HepG2 (cell line): ENCODE measurements around the gene NFIC. TPM values are rescaled to one million over a fixed set of nuclear protein-coding genes. Genes with fewer than 3 reads are reported as not detected.

Experiments used
- CCAR2 ChIP-seq: fragments of 200-400 bp; formaldehyde crosslinking; optimal IDR thresholded peaks from 2 replicates; pipeline ENCODE3; 2018; ENCODE audit warnings: low read depth, mild to moderate bottlenecking, low read length, moderate library complexity
- EED ChIP-seq: sonication (generic); formaldehyde crosslinking; IDR thresholded peaks from 2 replicates; pipeline ENCODE4 v1.5.0; 2020; ENCODE audit warnings: mild to moderate bottlenecking, missing genetic modification reagents
- GATA4 ChIP-seq: sonication (generic); IDR thresholded peaks from 2 replicates; pipeline ENCODE4 v1.6.1; 2016; ENCODE audit warnings: antibody characterized with exemption, low read depth, borderline replicate concordance
- NCOA5 ChIP-seq: sonication (generic); formaldehyde crosslinking; IDR thresholded peaks from 2 replicates; pipeline ENCODE4 v1.4.0; 2020; ENCODE audit warnings: missing genetic modification reagents
- SMAD3 ChIP-seq: sonication (generic); formaldehyde crosslinking; IDR thresholded peaks from 2 replicates; pipeline ENCODE4 v1.4.0; 2020; ENCODE audit warnings: missing genetic modification reagents
- TRIM22 ChIP-seq: fragments of 450-650 bp; IDR thresholded peaks from 2 replicates; pipeline ENCODE4 v1.6.1; 2017
- ZBTB21 ChIP-seq: sonication (generic); formaldehyde crosslinking; IDR thresholded peaks from 2 replicates; pipeline ENCODE4 v1.4.0; 2020; ENCODE audit warnings: missing genetic modification reagents
- ZNF484 ChIP-seq: sonication (generic); formaldehyde crosslinking; IDR thresholded peaks from 2 replicates; pipeline ENCODE4 v1.5.1; 2020; ENCODE audit warnings: mild to moderate bottlenecking, low read depth, missing genetic modification reagents, borderline replicate concordance
- ZNF589 ChIP-seq: sonication (generic); formaldehyde crosslinking; conservative IDR thresholded peaks from 2 replicates; pipeline ENCODE4 v1.8.0; 2022; ENCODE audit warnings: mild to moderate bottlenecking, moderate library complexity, missing genetic modification reagents
- ZNF772 ChIP-seq: sonication (generic); formaldehyde crosslinking; IDR thresholded peaks from 2 replicates; pipeline ENCODE4 v1.5.0; 2020; ENCODE audit warnings: mild to moderate bottlenecking, missing genetic modification reagents
- ZNF790 ChIP-seq: sonication (generic); formaldehyde crosslinking; IDR thresholded peaks from 2 replicates; pipeline ENCODE4 v1.8.0; 2022; ENCODE audit warnings: missing genetic modification reagents, mild to moderate bottlenecking, borderline replicate concordance
- ZNF800 ChIP-seq: sonication (generic); formaldehyde crosslinking; IDR thresholded peaks from 2 replicates; pipeline ENCODE4 v1.4.0; 2020; ENCODE audit warnings: missing genetic modification reagents
- polyA plus RNA-seq, 8 experiments: library from polyadenylated mRNA; depleted of rRNA in 3 of 8; stranded (reverse) in 7 of 8; unstranded in 1 of 8; fragments of >200 nt; fragmentation: Illumina TruSeq in 4 of 8; extraction: Trizol in 4 of 8; gene quantifications; 2 replicates each; pipeline versions ENCODE4 v1.2.1 to v1.2.3, GENCODE V29; 2011 to 2016; ENCODE audit warnings: low read depth in 4 of 8, missing spikeins in 1 of 8, mixed read lengths in 1 of 8; ENCODE audit not compliant: insufficient read depth in 1 of 8
- total RNA-seq, 5 experiments: library from RNA; depleted of rRNA; stranded (reverse); fragments of >200 nt; fragmentation: Illumina TruSeq; extraction: Trizol; gene quantifications; 2 replicates each; pipeline ENCODE4 v1.2.3, GENCODE V29; 2016; ENCODE audit warnings: low read depth in 1 of 5
- TF ChIP-seq, protein P1 (sequence below): sonication (generic); formaldehyde crosslinking; IDR thresholded peaks from 2 replicates; pipeline ENCODE4 v1.4.0; 2020; ENCODE audit warnings: missing genetic modification reagents
- TF ChIP-seq, protein P2 (sequence below): sonication (generic); formaldehyde crosslinking; IDR thresholded peaks from 2 replicates; pipeline ENCODE4 v1.8.0; 2022; ENCODE audit warnings: mild to moderate bottlenecking, missing genetic modification reagents, borderline replicate concordance
- TF ChIP-seq, protein P3 (sequence below), 2 experiments: IDR thresholded peaks; 2 replicates each; pipeline ENCODE4 v1.6.1; 2011 to 2012; ENCODE audit warnings: low read length in 2 of 2, borderline replicate concordance in 1 of 2, low read depth in 1 of 2, mild to moderate bottlenecking in 1 of 2, moderate library complexity in 1 of 2
- TF ChIP-seq, protein P4 (sequence below): sonication (generic); formaldehyde crosslinking; IDR thresholded peaks from 2 replicates; pipeline ENCODE4 v1.4.0; 2020; ENCODE audit warnings: missing genetic modification reagents

Gene NFIC
- total and polyA plus RNA-seq, 2 of the 13 experiments (the other 11 are each of a cell fraction or from before 2014, with no cell fraction given), result 1.3 to 2.5 TPM

DNA sequence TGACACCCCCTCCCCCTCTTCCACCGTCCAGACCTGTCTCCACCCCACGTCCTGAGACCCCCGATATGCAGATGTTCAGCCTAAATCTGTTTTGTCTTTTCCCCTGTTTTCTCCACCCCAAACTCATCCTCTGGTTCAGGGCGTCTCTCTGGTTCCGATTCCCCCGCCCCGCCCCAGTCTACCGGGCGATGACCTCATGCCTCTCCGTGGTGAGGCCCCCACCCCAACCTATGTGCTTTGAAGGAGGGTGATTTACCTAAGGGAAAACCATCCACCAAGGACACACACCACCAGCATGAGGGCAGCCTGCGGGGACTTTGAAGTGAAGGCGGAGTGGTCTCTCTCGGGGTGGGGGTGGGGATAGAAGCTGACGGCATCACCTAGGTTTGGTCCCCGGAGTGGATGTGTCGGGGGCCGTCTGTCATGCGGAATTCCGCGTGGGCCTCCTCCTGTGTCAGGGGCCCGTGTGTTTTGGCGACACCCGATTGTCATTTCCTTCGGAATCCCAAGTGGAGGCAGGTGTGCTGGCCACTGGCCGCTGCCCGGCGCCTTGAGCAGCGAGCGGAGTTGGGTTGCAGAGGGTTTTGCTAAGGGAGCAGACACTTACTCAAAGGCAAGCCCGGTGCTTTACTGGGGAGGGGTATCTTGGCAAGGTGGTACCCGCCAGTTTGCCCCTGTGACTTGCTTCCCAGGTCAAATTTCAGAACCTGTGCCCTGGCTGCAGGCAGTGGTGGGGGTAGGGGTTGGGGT, 141.2 kb downstream of the NFIC start (continued):
- TF ChIP-seq, protein P1, sequence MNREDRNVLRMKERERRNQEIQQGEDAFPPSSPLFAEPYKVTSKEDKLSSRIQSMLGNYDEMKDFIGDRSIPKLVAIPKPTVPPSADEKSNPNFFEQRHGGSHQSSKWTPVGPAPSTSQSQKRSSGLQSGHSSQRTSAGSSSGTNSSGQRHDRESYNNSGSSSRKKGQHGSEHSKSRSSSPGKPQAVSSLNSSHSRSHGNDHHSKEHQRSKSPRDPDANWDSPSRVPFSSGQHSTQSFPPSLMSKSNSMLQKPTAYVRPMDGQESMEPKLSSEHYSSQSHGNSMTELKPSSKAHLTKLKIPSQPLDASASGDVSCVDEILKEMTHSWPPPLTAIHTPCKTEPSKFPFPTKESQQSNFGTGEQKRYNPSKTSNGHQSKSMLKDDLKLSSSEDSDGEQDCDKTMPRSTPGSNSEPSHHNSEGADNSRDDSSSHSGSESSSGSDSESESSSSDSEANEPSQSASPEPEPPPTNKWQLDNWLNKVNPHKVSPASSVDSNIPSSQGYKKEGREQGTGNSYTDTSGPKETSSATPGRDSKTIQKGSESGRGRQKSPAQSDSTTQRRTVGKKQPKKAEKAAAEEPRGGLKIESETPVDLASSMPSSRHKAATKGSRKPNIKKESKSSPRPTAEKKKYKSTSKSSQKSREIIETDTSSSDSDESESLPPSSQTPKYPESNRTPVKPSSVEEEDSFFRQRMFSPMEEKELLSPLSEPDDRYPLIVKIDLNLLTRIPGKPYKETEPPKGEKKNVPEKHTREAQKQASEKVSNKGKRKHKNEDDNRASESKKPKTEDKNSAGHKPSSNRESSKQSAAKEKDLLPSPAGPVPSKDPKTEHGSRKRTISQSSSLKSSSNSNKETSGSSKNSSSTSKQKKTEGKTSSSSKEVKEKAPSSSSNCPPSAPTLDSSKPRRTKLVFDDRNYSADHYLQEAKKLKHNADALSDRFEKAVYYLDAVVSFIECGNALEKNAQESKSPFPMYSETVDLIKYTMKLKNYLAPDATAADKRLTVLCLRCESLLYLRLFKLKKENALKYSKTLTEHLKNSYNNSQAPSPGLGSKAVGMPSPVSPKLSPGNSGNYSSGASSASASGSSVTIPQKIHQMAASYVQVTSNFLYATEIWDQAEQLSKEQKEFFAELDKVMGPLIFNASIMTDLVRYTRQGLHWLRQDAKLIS (CRISPR knock-in tag), result no peak
- TF ChIP-seq, protein P2, sequence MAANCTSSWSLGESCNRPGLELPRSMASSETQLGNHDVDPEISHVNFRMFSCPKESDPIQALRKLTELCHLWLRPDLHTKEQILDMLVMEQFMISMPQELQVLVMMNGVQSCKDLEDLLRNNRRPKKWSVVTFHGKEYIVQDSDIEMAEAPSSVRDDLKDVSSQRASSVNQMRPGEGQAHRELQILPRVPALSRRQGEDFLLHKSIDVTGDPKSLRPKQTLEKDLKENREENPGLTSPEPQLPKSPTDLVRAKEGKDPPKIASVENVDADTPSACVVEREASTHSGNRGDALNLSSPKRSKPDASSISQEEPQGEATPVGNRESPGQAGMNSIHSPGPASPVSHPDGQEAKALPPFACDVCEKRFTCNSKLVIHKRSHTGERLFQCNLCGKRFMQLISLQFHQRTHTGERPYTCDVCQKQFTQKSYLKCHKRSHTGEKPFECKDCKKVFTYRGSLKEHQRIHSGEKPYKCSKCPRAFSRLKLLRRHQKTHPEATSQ (CRISPR knock-in tag), result no peak
- TF ChIP-seq, protein P3, sequence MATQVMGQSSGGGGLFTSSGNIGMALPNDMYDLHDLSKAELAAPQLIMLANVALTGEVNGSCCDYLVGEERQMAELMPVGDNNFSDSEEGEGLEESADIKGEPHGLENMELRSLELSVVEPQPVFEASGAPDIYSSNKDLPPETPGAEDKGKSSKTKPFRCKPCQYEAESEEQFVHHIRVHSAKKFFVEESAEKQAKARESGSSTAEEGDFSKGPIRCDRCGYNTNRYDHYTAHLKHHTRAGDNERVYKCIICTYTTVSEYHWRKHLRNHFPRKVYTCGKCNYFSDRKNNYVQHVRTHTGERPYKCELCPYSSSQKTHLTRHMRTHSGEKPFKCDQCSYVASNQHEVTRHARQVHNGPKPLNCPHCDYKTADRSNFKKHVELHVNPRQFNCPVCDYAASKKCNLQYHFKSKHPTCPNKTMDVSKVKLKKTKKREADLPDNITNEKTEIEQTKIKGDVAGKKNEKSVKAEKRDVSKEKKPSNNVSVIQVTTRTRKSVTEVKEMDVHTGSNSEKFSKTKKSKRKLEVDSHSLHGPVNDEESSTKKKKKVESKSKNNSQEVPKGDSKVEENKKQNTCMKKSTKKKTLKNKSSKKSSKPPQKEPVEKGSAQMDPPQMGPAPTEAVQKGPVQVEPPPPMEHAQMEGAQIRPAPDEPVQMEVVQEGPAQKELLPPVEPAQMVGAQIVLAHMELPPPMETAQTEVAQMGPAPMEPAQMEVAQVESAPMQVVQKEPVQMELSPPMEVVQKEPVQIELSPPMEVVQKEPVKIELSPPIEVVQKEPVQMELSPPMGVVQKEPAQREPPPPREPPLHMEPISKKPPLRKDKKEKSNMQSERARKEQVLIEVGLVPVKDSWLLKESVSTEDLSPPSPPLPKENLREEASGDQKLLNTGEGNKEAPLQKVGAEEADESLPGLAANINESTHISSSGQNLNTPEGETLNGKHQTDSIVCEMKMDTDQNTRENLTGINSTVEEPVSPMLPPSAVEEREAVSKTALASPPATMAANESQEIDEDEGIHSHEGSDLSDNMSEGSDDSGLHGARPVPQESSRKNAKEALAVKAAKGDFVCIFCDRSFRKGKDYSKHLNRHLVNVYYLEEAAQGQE (IDR thresholded peaks at IDR 0.05; ENCODE audit: borderline replicate concordance in 1 of 2, low read depth in 1 of 2, low read length in 2 of 2), result no peak
- TF ChIP-seq ZNF800 (CRISPR knock-in tag), result no peak
- TF ChIP-seq ZNF790, result no peak
- no peak for TF ChIP-seq EED
- TF ChIP-seq CCAR2, result no peak
- no peak for TF ChIP-seq ZNF484 (CRISPR knock-in tag)
- TF ChIP-seq NCOA5 (CRISPR knock-in tag), result no peak
- TF ChIP-seq ZNF589 (CRISPR knock-in tag), result no peak
- TF ChIP-seq ZNF772 (CRISPR knock-in tag), result no peak
- TF ChIP-seq SMAD3 (CRISPR knock-in tag), result no peak
- TF ChIP-seq ZBTB21 (CRISPR knock-in tag), result peak; percentile 65; the same call in 1 of the 2 replicates
- no peak for TF ChIP-seq TRIM22
- TF ChIP-seq, protein P4, sequence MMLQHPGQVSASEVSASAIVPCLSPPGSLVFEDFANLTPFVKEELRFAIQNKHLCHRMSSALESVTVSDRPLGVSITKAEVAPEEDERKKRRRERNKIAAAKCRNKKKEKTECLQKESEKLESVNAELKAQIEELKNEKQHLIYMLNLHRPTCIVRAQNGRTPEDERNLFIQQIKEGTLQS, result 0 out of 2 replicates have a peak, but pooled peaks have one; percentile 59
- TF ChIP-seq GATA4, result no peak
